GM21723 (cell line): ENCODE data around the gene FFAR1.

ENCODE experiments used
- ATAC-seq: cut with Tn5 transposase; IDR thresholded peaks from one replicate; pipeline ENCODE4 v1.9.1; 2021; ENCODE audit warnings: mild to moderate bottlenecking, moderate library complexity; ENCODE audit not compliant: unreplicated experiment

Gene FFAR1

DNA sequence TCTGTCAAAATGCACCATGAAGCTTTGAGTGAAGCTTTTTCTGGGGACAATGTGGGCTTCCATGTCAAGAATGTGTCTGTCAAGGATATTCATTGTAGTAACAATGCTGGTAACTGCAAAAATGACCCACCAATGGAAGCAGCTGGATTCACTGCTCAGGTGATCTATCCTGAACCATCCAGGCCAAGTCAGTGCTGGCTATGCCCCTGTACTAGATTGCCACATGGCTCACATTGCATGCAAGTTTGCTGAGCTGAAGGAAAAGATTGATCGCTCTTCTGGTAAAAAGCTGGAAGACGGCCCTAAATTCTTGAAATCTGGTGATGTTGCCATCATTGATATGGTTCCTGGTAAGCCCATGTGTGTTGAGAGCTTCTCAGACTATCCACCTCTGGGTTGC lies 35.8 kb downstream of the FFAR1 start:
- no peak for ATAC-seq

- ATAC-seq = no peak
Measured at GRCh38 chr19:35388277-35389054, 40.8 kb downstream of the FFAR1 start.

- ATAC-seq = no peak
Measured at GRCh38 chr19:35389192-35389861, 41.6 kb downstream of the FFAR1 start.

DNA sequence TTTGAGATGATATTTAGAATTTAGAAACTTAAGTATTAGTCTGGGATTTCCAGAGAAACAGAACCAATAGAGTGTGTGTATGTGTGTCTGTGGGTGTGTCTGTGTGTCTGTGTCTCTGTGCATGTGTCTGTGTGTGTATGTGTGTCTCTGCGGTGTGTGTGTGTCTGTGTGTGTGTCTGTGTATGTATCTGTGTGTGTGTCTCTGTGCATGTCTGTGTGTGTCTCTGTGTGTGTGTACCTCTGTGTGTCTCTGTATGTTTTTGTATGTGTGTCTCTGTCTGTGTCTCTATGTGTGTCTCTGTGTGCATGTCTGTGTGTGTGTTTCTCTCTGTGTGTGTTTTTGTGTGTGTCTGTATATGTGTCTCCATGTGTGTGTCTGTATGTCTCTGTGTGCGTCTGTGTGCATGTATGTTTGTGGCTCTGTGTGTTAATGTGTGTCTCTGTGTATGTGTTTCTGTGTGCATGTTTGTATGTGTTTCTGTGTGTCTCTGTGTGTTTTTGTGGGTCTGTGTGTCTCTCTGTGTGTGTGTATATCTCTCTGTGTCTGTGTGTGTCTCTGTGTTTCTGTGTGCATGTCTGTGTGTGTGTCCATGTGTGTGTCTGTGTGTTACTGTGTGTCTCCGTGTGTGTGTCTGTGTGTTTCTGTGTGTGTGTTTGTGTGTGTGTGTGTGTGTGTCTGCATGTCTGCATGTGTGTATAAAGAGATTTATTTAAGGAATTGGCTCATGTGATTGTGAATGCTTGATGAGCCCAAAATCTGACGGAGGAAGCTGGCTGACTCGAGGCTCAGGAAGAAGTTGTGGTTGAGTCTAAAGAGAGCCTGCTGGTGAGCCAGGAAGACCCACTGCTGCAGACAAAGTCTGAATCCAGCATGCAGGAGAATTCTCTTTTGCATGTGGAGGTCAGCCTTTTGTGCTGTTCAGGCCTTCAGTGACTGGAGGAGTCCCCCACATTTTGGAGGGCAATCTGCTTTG lies 45.3 kb downstream of the FFAR1 start:
- no peak for ATAC-seq

DNA sequence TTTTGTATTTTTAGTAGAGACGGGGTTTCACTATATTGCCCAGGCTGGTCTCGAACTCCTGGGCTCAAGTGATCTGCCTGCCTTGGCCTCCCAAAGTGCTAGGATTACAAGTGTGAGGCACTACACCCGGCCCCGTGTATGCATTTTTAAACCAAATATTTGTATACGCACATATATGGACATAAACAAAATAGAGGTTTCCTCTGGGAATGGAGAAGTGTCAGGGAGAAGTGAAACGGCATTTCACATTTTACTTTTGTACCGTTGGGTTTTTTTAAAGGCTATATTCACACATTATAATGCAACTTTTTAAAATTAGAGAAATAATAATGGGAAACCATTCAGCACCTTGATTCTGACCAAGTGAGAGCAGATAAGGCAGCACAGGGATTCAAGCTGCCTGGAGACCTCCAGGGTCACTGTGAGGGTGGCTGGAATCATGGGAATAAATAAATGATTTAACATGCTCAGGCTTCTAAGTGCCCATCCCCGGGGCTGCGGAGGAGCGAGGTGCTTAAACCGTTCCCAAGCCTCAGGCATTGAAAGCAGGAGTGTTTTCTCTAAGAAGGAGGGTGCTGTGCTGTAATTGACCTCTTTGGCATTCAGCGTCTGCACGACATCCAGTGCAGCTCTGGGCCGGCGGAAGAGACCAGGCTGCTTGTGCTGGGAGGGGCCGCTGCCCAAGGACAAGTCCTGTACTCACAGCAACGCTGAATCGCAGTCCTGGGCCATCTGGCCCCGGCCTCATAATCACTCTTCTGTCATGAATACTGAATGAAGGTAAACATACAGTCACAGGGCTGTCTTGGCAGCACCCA lies 47.9 kb downstream of the FFAR1 start:
- ATAC-seq = no peak

- ATAC-seq = no peak
Measured at GRCh38 chr19:35396240-35396885, 48.7 kb downstream of the FFAR1 start.

- ATAC-seq = no peak
Measured at GRCh38 chr19:35397064-35397463, 49.4 kb downstream of the FFAR1 start.
